Activated CD8-positive, alpha-beta memory T cell treated with anti-CD3 and anti-CD28 coated beads for 48 hours (primary cell): Measurements from ENCODE around the gene SERTM2.
"Not testable (repeated sequence)": the region's sequence is repeated elsewhere in the genome, so short reads cannot be mapped to it uniquely, and the experiment has no call there.

Experiments
- DNase-seq, 3 experiments: peaks; one replicate each; pipeline ENCODE4 v3.0.0-alpha.2; 2020; ENCODE audit warnings: low read depth in 2 of 3, low spot score in 2 of 3

SERTM2 gene

DNA sequence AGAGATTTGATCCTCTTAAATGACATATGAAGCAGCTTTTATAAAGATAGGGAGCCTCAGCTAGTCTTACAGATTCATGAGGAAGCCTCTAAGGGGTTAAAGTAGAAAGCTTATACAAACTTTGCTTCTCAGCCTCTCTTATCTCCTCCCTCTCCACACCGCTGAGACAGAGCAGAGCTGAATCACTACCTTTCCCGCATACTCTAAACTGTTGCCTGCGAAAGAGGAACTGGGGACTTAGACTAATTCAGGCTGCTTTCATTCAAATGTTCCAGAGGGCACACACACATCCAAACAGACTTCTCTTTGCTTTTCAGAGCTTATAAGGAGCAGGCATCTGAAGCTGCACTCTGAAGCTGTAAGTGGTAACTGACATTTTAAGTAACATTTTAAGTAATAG is at the start of gene SERTM2:
Gene SERTM2 (plus strand): TSS at position 169 of the 400 bp plus-strand sequence. CDS start 7,213 bp downstream, outside the sequence.
- DNase-seq: no peak

GRCh38 chrX:111465669-111466068 is 45.8 kb upstream of the SERTM2 start:
- DNase-seq: no peak

DNA sequence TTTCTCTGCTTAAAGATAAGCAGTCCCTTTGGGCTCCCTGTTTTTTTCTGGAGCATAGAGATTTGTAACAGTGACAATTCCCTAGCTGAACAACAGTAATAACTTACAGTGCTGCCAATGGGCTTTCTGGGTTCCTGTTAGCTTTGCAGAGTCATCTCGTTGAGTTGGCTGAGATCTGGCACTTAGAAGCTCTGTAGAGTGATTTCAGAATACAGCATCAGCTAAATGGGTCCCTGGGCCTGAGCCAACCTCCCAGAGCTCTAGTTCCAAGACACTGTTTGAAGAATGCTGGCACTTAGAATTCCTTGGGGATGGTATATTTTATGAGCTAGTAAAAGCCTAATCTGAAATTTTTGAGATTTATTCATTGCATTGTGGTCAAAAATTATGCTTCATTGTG is 43.5 kb upstream of the SERTM2 start:
- DNase-seq: no peak

DNA sequence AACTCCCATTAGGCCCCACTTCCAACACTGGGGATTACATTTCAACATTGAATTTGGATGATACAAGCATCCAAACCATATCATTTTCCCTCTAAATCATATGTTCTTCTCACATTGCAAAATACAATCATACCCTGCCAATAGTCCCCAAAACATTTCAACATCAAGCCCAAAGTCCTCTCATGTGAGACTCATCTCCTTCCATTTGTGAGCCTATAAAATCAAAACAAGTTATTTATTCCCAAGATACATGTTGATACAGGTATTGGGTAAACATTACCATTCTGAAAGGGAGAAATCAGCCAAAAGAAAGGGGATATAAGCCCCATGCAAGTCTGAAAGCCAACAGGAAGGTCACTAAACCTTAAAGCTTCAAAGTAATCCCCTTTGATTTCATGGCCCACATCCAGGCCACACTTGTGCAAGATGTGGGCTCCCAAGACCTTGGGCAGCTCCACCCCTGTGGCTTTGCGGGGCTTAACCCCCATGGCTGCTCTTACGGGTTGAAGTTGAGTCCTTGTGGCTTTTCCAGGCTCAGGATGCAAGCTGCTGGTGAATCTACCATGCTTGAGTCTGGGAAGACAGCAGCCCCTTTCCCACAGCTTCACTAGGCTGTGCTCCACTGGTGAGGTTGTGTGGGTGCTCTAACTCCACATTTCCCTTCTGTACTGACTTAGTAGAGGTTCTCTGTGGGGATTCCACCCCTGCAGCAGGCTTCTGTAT is 40.6 kb upstream of the SERTM2 start:
- DNase-seq: no peak

DNA sequence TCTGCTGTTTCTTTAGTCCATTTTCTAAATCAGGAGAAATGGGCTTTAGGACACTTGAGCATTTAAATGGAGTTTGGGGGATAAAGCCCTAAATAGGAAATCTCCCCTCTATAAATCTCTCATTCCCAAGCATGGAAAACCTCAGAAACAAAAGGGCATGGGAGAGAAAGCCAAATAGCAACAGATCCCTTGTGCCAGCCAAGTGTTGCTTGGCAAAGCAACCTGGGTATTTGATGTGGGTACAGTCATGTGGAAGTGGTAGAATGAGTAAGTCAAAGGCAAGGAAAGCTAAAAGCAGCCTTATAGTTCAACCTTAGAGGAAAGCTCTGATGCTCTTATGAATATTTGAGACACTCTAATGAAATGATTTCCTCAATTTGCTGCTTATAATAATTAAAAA is 29.5 kb upstream of the SERTM2 start:
- DNase-seq: no peak

GRCh38 chrX:111483135-111483534 is 28.3 kb upstream of the SERTM2 start:
- DNase-seq: no peak

- DNase-seq: no peak
These were observed 27.6 kb upstream of the SERTM2 start for GRCh38 chrX:111483881-111484280.

DNA sequence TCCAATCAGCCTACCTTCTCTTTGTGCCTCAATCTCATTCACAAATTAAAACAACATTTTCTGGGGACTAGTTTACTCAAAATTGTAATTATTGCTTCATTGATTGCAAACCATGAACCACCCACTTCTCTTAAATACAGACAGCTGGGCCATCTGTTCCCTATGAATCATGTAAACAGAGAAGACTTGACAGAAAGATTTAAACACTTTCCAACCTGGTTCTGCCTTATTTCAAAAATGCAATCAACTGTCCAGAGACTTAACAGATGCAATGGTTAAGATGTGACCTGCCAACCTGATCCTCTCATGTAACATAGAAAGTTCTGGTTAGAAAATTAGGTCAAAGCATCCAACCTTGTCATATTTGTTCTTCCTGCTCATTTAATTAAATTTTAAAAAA is 20.8 kb upstream of the SERTM2 start:
- no peak for DNase-seq

GRCh38 chrX:111492085-111492484 is 19.4 kb upstream of the SERTM2 start:
- no peak for DNase-seq

- DNase-seq: no peak
These were observed 12.8 kb upstream of the SERTM2 start for GRCh38 chrX:111498538-111499103.

GRCh38 chrX:111503485-111503993 is 7.9 kb upstream of the SERTM2 start:
- DNase-seq: no peak

DNA sequence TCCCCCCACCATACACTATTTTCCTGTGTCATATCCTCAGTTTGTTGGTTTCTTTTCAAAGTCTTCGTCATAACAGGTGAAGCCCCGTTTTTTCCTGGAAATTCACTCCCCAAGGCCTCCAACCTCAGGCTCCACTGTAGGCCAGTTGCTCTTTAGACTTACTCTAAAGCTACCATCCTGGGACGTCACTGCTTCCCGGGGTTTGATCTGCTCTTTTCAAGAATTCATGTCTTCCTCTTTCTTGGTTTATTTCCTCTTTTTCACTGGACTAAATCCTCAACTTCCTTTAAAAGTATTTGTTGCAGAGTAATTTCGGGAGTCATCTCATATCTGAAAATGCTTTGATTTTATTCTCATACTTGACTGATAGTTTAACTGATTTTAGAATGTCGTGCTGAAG is 6.5 kb upstream of the SERTM2 start:
- DNase-seq: no peak

DNA sequence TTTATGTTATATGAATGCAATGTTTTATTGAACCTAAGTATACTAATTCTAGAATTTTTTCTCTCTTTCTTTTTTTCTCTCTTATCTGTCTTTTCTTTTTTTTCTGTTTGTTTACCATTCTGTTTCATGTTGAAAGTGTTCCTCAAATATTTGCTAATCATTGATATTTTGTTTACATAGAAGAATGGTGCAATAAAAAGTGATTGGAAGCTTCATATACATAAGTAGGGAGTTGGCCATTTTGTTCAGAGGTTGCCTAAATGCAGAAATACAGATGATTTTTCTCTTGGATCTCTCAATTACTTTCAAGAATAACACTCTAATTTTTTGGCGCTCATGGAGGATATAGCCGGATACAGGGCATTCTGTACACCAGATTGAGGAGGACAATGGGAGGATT is 5.7 kb upstream of the SERTM2 start:
- no peak for DNase-seq

DNA sequence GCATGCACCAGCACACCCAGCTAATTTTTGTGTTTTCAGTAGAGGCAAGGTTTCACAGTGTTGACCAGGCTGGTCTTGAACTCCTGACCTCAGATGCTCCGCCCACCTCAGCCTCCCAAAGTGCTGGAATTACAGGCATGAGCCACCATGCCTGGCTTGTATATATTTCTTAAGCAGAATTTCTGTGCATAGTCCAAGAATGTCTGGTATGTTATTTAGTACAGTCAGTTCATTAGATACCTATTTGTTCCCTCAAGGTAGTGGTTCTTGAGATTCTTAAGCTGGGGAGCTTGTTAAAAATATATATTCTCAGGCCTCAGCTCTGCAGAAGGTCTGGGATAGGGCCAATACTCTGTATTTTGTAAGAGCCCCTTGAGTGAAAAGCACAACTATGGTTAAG is 4.6 kb upstream of the SERTM2 start:
- DNase-seq: no peak

- no peak for DNase-seq
These were observed 3.5 kb upstream of the SERTM2 start for GRCh38 chrX:111507933-111508332.

GRCh38 chrX:111515298-111515697 is 3.9 kb downstream of the SERTM2 start:
- DNase-seq: no peak

DNA sequence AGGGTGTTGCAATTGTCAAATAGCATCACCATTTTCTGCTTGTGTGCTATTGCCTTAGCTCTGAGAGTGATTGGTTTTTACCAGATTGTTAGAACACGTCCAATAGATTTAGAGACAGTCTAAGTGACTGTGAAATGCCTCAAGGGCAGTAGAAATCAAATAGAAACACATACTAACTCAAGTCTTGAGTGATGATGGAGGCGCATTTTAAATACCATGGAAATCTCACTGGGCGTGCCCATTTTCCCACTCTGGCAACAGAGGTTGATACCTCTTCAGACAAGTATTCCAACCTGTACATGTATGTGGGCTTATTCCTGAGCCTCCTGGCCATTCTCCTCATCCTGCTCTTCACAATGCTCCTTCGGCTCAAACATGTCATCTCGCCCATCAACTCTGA is 7.2 kb downstream of the SERTM2 start:
- no peak for DNase-seq

GRCh38 chrX:111519215-111519614 is 7.8 kb downstream of the SERTM2 start:
- no peak for DNase-seq

DNA sequence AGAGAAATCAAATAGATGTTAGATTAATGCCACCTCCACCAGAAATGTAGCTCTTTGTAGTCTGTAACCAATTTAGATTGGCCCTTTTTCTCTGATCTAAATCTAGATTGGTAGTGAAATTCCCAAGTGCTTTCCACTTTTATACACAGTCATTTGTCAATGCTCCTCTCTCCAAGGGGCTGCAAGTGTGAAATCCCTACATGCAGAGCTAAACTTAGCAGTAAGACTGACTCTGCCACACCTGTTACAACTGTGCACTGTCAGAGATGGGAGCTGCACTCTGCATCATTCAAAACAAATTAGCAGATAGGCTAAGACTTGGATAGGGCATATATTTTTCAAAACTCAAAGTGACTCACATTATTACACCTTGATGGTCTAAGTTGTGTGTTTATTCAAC is 9.1 kb downstream of the SERTM2 start:
- DNase-seq: no peak

DNA sequence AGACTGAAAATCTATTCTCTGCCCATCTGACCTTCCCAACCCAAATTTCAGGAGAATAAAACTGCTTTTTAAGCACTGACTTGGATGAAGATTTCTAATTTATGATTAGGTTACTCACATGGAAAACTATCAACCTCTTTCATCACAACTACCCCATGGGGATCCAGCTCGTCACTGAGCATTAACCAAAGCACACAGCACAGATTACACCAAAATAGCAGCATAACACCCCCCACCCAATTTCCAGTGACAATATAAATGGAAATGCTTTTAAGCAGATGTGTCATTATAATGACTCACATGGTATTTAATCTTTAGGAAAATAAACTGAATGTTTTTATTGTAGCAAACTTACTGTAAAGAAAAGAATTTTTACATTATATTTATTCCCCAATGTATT is 9.7 kb downstream of the SERTM2 start:
- no peak for DNase-seq

DNA sequence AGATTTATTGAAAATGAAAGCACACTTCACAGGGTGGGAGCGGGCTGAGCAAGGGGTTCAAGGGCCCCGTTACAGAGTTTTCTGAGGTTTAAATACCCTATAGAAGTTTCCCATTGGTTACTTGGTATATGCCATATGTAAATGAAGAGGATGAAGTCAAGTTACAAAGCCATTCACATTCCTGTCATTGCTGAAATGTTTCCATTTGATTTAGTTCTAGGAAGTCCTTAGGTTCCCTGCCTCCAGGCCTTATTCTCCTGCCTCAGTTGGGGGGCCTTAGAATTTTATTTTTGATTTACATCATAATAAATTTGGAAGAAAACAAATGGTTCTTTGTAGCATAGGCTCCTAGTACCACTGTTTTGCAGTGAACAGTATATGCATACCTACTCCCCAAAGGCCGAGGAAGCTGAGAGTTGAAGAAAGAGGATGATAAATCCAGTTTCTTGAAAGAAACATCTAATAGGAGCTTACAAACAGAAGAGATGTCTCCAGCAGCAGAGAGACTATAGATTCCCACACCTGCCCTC is 31.8 kb downstream of the SERTM2 start:
- no peak for DNase-seq

GRCh38 chrX:111549235-111549634 is 37.8 kb downstream of the SERTM2 start:
- DNase-seq: not testable (repeated sequence)
